HG02885 (cell line): ENCODE data around the gene CEACAM7.
"Not testable (repeated sequence)": the region's sequence is repeated elsewhere in the genome, so short reads cannot be mapped to it uniquely, and the experiment has no call there.

ENCODE experiments used
- ATAC-seq: cut with Tn5 transposase; IDR thresholded peaks from one replicate; pipeline ENCODE4 v1.9.1; 2021; ENCODE audit warnings: mild to moderate bottlenecking; ENCODE audit not compliant: unreplicated experiment, poor library complexity

CEACAM7 gene

DNA sequence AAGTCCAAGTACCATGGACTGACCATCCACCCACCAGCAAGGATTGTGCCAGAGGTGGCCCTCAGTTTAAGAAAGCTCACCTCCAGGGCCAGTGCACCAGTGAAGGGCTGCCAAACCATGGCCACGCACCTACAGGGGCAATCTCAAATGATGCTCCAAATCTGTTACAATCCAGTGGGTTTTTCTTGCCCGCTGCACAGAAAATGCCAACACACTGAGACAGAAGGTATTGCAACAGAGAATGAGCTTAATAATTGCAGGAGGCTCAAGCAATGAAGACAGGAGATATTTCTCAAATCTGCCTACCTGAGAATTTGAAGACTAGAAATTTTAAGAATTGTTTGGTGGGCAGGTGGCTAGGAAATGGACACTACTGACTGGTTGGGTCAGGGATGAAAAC, 22.0 kb downstream of the CEACAM7 start:
- no peak for ATAC-seq

DNA sequence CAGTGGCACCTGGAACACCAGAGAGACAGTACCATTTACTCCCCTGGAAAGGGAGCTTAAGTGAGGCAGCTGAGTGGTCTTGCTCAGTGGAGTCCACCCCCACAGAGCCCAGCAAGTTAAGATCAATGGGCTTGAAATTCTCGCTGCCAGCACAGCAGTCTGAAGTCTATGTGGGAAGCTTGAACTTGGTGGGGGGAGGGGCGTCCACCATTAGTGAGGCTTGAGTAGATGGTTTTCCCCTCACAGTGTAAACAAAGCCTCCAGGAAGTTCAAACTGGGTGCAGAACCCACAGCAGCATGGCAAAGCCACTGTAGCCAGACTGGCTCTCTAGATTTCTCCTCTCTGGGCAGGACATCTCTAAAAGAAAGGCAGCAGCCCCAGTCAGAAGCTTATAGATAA, 30.9 kb downstream of the CEACAM7 start:
- no peak for ATAC-seq

DNA sequence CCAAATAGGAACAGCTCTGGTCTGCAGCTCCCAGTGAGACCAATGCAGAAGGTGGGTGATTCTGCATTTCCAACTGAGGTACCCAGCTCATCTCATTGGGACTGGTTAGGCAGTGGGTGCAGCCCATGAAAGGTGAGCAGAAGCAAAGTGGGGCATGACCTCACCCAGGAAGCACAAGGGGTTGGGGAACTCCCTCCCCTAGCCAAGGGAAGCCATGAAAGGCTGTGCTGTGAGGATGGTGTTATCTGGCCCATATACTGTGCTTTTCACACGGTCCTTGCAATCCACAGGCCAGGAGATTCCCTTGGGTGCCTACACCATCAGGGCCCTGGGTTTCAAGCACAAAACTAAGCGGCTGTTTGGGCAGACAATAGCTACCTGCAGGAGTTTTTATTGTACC, 31.3 kb downstream of the CEACAM7 start:
- not testable (repeated sequence) for ATAC-seq

DNA sequence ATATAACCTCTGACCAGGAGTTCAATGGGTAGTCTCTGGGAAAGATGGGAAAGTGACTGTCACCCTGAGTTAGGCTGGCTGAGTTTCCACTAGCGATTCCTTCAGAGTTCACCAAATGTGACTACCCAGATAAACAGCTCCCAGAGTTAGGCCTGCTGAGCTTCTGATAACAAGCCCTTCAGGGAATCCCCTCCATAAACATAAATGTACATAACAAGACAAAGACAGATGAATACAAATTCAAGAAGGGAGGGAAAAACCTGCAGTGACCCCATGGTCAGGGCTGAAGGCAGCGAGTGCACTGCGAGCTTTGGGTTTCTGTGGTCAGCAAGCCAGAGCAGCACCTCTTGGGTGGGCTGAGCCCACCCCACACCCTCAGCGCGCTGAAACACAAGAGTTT, 35.8 kb downstream of the CEACAM7 start:
- no peak for ATAC-seq

DNA sequence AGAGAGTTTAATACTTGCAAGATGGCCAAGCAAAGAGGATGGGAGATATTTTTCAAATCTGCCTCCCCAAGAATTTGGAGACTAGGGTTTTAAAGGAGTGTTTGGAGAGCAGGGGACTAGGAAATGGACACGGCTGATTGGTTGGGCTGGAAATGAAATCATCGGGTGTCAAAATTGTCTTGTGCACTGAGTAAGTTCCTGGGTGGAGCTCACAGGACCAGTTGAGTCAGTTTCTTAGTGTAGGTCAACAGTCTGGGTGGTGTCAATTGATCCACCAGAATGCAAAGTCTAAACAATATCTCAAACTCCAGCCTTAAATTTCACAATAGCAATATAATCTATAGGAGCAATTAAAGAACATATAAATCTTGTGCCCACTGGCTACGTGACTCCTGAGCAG, 38.2 kb downstream of the CEACAM7 start:
- no peak for ATAC-seq

DNA sequence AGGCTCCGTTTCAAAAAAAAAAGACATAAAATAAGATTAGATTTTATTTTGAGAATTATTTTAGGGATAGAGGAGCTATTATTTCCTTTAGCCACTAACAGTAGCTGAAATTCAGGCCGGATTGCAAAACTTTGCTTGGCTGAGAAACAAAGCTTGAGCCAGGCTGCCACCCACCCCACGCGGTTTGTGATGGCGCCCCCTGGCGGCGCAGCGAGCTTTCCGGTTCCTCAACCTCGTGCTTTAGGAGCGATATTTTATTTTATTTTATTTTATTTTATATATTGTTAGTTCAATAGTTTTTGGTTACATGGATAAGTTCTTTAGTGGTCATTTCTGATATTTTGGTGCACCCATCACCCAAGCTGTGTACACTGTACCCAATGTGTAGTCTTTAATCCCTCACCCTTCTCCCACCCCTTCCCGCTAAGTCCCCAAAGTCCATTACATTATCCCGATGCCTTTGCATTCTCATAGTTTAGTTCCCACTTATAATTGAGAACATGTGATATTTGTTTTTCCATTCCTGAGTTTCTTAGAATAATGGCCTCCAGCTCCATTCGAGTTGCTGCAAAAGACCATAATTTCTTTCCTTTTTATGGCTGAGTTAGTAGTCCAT, 41.4 kb downstream of the CEACAM7 start:
- no peak for ATAC-seq

DNA sequence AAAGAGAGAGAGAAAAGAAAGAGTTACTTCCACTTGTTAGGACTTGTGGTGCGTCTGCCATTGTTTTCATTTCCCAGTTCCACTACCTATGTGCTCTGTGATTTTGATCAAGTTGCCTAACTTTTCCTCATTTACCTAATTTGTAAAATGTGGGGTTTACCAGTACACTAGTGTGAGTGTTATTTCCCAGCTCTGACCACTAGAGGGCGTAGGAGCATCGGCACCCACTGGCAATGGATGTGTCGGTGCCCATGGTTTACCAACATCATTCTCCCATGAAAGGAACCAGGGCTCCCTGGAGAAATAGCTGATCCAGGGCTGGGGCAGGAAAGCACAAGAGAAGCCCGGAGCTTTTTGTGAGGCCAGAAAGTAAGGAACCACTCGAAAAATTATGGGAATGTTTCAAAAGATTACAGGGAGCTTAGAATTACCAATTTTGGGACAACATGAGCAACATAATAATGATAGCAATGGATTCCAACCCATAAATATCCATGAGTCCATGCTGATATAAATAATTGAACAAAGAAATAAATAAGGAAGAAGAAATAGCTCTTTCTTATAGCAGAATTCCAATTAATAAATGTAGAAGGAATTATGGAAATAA, 46.1 kb downstream of the CEACAM7 start:
- no peak for ATAC-seq

DNA sequence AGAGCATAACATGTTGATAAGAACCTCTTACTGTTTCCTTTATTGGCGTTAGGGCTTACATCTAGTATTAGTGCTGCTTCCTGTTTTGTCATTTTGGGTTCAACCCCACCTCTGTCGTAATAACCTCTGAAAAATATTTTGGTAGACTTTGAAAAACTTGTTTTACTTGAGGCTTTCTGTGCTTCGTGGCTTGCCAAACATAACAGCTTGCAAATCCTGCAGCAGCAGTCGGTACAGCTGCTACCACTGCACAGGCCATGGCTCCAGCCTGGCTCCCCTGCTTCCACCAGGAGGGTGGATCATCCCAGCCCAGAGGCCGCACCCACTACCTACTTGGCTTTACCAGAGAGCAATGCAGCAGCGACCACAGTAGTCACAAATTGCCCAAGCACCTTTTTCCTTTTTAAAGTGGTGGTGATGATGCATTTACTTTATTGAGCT, 49.4 kb downstream of the CEACAM7 start:
- no peak for ATAC-seq

DNA sequence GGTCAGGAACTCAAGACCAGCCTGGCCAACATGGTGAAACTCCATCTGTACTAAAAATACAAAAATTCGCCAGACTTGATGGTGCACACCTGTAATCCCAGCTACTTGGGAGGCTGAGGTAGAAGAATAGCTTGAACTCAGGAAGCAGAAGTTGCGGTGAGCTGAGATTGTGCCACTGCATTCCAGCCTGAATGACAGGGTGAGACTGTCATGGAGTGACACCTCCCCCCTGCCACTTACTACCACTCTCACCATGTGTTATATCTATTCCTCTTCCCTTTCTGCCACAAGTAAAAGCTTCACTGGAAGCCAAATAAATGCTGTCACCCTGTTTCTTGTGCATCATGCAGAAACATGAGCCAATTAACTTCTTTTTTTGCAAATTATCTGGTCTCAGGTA, 50.6 kb downstream of the CEACAM7 start:
- no peak for ATAC-seq

DNA sequence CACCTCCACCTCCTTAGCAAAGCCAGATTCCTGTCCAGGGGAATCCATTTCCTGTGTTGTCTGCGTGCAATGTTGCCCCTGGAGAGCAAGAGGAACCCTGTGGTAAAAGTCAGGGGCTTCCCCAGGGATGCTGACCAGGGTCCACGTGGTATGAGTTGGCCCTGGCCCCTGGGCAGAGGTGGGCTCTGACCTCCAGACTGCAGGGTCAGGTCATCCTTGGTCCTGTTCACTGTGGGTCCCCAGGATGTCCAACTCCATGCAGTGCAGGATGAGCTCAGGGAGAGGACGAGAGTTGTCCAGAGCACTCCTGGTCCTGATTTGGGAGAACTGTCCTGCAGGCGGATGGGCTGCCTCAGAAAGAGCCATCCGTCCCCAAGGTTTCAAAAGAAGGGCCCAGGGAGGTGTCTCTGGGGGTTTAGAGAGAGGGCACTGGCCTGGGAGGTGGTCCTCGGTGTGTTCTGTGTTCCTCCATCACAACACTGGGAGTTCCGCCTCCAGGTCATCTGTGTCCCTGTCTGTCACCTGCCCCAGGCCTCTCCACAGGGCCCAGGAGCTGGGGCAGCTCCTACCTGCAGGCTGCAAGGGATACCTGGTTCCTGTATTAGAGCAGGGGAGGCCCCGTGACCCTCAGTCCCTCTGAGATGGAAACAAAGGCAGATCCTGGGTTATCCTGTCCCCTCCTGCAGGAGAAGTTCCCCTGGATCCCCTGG, 59.9 kb downstream of the CEACAM7 start:
- ATAC-seq, result no peak

DNA sequence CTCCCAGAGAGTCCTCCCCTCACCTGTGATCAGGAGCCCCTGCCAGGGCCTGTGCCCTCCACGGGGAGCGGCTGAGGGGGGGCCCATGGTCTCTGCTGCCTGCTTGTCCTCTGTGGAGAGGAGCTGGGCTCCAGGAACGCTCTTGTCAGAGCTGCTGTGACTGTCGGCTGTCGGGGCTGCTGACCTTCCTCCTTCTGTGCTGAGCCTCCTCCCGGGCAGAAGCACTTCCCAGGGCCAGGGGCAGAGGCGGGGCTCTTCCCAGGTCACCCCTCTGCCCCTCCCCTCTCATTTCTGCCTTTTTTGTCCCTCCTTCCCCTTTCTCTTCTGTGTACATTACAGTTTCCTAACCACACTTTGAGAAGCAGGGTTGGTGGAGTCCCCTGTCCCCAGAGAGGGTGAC, 61.2 kb downstream of the CEACAM7 start, which contains the start of gene CEACAM4:
CEACAM4 (minus strand) TSS at position 198 of the 400 bp plus-strand sequence; CDS start at position 87, 111 bp downstream.
- no peak for ATAC-seq

DNA sequence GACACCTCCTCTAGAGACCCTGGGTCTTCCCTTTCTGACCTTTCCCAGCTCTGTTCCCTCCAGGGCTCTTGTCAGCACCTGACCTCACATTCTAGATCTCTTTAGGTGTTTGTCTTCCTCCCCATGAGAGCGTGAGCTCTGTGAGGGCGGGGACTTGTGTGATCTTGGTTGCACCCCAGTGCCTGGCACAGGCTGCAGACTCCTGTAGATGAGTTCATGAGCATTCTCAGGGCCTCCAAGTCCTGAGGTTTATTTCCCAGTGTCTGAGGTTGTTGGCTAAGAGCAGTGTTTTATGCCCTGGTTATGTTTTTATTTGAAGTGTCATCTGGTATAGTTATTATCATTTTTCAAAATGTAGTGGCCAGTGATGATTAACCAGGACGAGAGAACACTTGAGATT, 61.8 kb downstream of the CEACAM7 start:
- ATAC-seq, result no peak

DNA sequence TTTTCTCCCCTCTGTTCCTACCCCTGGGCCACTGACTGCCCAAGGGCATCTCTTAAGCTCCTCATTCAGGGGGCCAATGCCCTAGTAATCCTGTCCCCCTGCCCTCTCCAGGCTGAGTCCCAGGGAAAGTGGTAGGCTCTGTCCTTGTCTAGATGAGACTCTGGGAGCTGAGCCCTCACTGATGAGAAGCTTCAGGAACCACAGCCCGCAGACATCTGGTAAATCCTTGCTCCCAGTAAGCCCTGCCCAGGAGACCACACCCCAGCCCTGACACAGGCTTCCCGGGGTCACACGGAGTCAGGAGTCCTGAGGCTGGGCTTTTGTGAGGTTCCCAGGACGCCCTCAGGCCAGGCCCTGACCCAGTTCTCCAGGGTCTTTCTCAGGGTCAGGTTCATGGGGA, 63.1 kb downstream of the CEACAM7 start:
- ATAC-seq, result no peak

DNA sequence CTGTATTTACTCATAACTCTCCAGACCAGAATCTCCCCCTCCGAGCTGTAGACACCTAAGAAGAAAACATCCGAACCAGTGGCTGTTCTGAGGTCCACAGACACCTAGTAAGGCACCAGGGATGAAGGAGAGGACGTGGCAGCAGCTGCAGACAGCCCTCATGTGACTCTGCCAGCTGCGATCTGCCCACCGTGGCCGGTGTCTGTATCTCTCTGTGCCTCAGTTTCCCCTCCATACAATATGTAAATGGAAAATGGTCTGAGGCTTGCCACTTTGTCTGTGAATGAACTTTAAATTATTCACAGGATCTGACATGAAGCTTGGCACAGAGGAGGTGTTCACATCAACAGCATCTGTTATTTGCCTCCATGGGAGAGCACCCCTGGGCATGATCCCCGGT, 63.6 kb downstream of the CEACAM7 start:
- ATAC-seq, result no peak

DNA sequence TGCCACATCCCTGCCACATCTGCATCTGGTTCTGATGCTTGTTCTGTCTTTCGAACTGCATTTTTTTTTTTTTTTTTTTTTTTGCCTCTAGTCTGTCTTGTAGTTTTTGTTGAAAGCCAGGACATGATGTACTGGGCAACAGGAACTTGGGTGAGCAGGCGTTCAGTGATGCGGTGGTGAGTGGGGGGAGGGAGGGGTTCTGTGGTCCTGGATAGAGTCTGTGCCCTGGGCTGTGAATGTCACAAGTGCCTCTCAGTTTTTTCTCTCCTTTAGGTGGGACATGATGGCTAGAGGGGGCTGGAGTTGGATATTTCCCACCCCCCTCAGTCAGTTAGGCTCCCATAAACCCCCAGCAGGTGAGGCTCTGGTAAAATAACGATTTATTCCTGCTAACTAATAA, 64.7 kb downstream of the CEACAM7 start:
- no peak for ATAC-seq
